ENCODE measurements around the gene OAF.

OAF gene

DNA sequence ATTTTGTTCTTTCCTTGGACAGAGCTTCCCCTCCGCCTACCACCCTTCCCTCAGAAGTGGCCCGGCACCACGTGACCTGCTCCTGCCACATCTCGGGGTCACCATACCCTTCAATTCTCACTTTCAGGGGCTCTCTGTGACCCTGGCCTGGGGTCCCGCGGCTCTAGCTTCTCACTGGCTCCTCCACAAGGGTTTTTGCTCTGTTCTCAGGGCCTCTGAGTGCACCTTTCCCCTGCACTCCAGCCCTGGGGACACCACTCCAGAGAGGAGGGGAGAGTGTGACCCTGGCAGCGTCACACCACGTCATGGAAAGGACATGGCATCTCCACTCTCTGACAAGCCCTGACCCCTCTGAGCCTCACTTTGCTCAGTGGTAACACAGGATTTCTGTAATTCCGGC, 46.5 kb downstream of the OAF start:
- TF ChIP-seq, protein P1, sequence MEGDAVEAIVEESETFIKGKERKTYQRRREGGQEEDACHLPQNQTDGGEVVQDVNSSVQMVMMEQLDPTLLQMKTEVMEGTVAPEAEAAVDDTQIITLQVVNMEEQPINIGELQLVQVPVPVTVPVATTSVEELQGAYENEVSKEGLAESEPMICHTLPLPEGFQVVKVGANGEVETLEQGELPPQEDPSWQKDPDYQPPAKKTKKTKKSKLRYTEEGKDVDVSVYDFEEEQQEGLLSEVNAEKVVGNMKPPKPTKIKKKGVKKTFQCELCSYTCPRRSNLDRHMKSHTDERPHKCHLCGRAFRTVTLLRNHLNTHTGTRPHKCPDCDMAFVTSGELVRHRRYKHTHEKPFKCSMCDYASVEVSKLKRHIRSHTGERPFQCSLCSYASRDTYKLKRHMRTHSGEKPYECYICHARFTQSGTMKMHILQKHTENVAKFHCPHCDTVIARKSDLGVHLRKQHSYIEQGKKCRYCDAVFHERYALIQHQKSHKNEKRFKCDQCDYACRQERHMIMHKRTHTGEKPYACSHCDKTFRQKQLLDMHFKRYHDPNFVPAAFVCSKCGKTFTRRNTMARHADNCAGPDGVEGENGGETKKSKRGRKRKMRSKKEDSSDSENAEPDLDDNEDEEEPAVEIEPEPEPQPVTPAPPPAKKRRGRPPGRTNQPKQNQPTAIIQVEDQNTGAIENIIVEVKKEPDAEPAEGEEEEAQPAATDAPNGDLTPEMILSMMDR (IDR thresholded peaks at IDR 0.05; ENCODE audit: low read depth, low read length) = no peak

DNA sequence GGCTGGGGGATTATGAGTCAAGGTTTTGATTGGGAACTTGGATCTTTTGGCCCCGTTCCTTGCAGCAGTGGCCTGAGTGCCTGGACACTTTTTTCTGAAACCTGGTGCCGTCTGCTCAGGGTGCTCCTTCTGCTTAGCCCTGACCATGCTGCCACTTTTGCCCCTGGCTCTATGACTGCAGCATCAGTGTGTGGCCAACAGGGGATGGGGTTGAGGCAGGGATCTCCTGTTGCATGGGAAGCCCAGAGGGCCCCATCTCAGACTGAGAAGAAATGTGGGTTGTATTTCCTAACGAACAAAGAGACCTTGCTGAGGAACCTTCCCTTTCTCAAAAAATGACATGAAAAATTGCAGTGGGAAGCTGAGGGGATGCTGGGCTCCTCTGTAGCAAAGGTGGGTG, 47.8 kb downstream of the OAF start:
- TF ChIP-seq, protein P1 (IDR thresholded peaks at IDR 0.05; ENCODE audit: low read depth, low read length) = no peak
- H3K4me3 ChIP-seq (ENCODE audit: low read depth, low read length) = no peak overlapping the region

More for the DNA sequence above, 46.5 kb downstream of the OAF start:
- no peak overlapping the region for H3K4me3 ChIP-seq (ENCODE audit: low read depth, low read length)

DNA sequence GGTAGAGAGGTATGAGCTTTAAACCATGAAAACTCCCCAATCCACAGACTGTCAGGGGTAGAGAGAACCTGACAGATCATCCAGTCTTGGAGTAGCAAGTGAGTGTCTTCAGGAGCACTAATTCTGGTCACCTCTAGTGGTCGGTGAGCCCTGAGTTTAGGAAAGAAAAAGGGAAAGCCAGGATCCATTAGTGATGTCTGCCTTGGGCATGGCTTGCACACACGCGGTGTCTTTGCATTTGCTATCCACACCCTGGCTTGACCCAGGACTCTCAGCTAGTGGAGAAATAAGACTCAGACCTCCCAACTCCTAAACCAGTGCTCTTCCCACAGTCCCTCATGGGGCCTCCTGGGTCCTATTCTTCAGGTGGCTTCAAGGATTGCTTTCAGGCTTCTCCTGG, 48.4 kb downstream of the OAF start:
- no peak overlapping the region for H3K4me3 ChIP-seq (ENCODE audit: low read depth, low read length)
- TF ChIP-seq, protein P1 (IDR thresholded peaks at IDR 0.05; ENCODE audit: low read depth, low read length) = no peak

DNA sequence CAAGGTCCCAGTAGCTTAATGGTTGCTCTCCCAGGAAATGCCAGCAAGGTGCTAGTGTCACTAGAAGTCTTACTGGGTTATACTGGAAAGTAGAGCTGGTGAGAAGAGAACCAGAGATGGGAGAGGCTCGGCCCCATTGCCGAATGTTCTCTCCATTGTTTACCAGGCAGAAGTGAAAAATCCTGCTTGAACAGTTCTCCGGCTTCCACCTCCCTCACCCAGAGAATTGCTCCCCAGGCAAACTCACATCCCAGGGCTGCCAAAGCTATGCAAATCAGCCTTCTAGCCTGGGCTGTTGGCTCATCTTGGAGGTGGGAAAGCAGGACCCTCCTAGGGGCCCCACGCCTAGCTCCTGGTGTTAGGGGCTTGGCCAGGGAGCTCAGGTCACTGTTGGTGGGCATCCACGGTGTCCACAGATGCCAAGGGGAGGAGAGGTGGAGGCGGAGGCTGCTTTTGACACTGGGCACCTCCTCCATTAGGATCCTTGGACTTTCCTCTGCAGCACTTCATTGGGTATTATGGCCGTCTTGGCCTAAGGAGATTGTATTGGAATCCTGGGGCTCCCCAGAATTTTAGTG, 49.2 kb downstream of the OAF start:
- TF ChIP-seq, protein P1 (IDR thresholded peaks at IDR 0.05; ENCODE audit: low read depth, low read length) = no peak
- H3K4me3 ChIP-seq (ENCODE audit: low read depth, low read length) = no peak overlapping the region

DNA sequence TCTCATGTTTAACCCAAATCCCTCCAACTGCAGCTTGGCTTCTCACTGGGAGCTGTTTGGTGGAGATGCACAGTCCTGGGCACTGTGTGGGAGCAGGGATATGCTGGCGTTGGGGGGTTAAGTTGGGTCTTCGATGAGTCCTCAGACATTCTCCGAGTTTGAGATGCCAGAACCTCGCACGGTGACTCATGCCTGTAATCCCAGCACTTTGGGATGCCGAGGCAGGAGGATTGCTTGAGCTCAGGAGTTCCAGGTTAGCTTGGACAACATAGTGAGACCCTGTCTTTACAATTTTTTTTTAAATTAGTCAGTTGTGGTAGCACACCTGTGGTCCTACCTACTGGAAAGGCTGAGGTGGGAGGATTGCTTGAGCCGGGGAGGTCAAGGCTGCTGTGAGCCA, 49.8 kb downstream of the OAF start:
- no peak overlapping the region for H3K4me3 ChIP-seq (ENCODE audit: low read depth, low read length)
- TF ChIP-seq, protein P1 (IDR thresholded peaks at IDR 0.05; ENCODE audit: low read depth, low read length) = no peak

DNA sequence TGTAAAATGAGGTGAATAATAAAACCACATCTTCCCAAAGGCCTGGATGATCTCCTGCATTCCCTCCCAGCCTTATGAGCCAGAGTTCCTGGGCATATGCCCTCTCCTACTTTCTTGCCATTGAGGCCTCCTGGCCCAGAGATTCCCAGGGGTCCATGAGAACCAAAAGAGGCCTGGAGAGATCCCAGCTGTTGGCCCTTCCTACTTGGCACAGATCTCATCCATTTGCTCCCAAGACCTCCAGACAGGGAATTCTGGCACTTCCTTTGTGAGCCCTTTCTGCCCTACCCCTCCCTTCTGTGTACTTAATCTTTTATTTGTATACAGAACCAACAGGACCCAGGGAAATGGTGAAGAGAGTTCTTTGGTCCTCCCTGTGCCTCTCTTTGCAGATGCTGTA, 50.5 kb downstream of the OAF start:
- TF ChIP-seq, protein P1 (IDR thresholded peaks at IDR 0.05; ENCODE audit: low read depth, low read length) = no peak
- H3K4me3 ChIP-seq (ENCODE audit: low read depth, low read length) = no peak overlapping the region

DNA sequence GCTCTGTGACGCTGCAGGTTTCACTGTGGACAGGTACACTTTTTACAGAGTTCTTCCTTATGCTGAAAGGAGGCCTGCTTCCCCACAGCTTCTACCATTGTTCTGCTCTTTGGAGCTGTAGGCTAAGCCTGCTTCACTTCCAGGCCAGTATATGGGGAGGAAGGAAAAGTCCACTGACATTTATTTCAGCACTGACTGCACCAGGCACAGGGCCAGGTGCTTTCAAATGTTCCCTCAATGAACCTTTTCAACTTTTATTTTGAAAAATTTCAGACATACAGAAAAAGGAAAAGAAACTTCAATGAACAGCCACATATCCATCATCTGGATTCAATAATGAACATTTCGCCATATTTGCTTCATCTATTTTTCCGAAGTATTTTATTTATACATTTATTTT, 51.1 kb downstream of the OAF start:
- no peak overlapping the region for H3K4me3 ChIP-seq (ENCODE audit: low read depth, low read length)
- TF ChIP-seq, protein P1 (IDR thresholded peaks at IDR 0.05; ENCODE audit: low read depth, low read length) = no peak
